ENCODE results near the gene VAC14. TPM values are rescaled to one million over a fixed set of nuclear protein-coding genes. Genes with fewer than 3 reads are reported as not detected.

Gene VAC14
- total RNA-seq, 1 donor from 2014 or later = 16.1 TPM

DNA sequence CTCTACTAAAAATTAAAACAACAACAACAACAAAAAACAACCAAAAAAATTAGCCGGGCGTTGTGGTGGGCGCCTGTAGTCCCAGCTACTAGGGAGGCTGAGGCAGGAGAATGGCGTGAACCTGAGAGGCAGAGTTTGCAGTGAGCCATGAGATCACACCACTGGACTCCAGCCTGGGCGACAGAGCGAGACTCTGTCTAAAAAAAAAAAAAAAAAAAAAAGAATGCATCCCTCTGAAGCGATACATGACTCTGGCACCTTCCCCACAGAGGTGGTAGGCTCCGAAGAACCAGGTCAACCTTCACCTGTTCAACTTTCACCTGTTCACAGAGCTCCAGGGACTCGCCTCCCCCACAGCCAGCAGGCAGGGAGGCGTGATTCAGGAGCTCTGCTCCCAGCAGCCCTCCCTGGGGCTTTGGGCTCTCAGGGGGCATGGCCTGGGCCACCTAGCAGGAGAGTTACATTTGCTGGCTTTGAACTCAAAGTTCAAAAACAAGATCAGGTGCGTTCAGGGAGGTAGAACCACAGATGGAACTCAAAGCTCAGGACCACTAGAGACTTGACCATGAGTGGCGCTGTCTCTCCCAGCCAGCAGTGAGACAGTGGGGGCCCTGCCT lies 5.6 kb downstream of the VAC14 start:
- Mint-ChIP-seq H3K27me3 (ENCODE audit: insufficient read depth, low read depth) (peaks cover 5% of the 10 kb centered on the region), H3K4me1 (peaks cover 23% of the 10 kb centered on the region), H3K36me3 (no peaks in the 10 kb centered on the region), H3K27ac (no peak overlapping the region), H3K4me3 (no peak overlapping the region), H3K9me3 (no peaks in the 10 kb centered on the region)
- Histone ChIP-seq H3K4me1 (peaks cover 15% of the 10 kb centered on the region), H3K9ac (no peak overlapping the region), H4K20me1 (ENCODE audit: low read depth) (peaks cover 33% of the 10 kb centered on the region), H3K27me3 (no peaks in the 10 kb centered on the region), H3K79me2 (ENCODE audit: low read depth) (peaks cover 91% of the 10 kb centered on the region), H3K36me3 (no peaks in the 10 kb centered on the region), H3K27ac (no peak overlapping the region), H3K4me3 (no peak overlapping the region), H2AFZ (replicated peaks) (no peak overlapping the region), H3F3A (ENCODE audit: low read depth) (peaks cover 4% of the 10 kb centered on the region), H3K4me2 (no peak overlapping the region), H3K9me3 (ENCODE audit: low read depth) (no peaks in the 10 kb centered on the region)
- DNase-seq (ENCODE audit: low spot score) = no peak
- TF ChIP-seq EZH2phosphoT487 (IDR thresholded peaks at IDR 0.05) (no peak), EZH2 (IDR thresholded peaks at IDR 0.05) (no peak)
- TF ChIP-seq, protein P1, sequence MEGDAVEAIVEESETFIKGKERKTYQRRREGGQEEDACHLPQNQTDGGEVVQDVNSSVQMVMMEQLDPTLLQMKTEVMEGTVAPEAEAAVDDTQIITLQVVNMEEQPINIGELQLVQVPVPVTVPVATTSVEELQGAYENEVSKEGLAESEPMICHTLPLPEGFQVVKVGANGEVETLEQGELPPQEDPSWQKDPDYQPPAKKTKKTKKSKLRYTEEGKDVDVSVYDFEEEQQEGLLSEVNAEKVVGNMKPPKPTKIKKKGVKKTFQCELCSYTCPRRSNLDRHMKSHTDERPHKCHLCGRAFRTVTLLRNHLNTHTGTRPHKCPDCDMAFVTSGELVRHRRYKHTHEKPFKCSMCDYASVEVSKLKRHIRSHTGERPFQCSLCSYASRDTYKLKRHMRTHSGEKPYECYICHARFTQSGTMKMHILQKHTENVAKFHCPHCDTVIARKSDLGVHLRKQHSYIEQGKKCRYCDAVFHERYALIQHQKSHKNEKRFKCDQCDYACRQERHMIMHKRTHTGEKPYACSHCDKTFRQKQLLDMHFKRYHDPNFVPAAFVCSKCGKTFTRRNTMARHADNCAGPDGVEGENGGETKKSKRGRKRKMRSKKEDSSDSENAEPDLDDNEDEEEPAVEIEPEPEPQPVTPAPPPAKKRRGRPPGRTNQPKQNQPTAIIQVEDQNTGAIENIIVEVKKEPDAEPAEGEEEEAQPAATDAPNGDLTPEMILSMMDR (IDR thresholded peaks at IDR 0.05) = no peak

DNA sequence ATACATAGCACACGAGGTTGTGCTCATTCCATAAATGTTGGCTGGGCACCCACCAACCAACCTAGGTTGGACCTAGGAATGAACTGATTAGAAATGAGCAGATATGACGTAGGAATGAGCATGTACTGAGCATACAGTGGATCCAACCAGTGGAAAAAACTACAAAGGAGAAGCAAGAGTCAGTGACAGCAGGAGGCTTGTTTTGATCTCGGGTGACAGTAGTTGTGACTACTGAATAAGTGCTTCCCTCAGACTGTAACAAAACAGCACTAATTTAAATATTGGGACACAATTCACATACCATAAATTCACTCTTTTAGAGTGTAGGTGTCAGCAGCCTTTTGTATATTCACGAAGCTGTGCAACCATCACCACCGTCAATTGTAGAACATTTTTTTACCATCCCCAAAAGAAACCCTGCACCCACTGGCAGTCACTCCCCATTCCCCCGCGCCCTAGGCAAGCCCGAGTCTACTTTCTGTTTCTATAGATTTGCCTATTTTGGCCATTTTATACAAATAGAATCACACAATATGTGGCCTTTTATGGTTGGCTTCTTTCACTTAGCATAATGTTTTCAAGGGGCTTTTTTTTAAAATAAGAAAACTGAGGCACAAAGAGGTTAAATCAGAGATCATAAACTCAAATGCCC lies 7.0 kb downstream of the VAC14 start:
- no peak overlapping the region for H3K4me3 Mint-ChIP-seq
- DNase-seq (ENCODE audit: low spot score) = no peak
- TF ChIP-seq, protein P1 (IDR thresholded peaks at IDR 0.05) = no peak
- TF ChIP-seq EZH2 (IDR thresholded peaks at IDR 0.05) (no peak), EZH2phosphoT487 (IDR thresholded peaks at IDR 0.05) (no peak)
- peak overlapping the region; percentile 13 for H3K27ac Mint-ChIP-seq
- Histone ChIP-seq H3K4me2 (no peak overlapping the region), H3K27ac (no peak overlapping the region), H3K4me1 (peaks cover 11% of the 10 kb centered on the region), H4K20me1 (ENCODE audit: low read depth) (peaks cover 47% of the 10 kb centered on the region), H3K4me3 (no peak overlapping the region), H3F3A (ENCODE audit: low read depth) (peaks cover 4% of the 10 kb centered on the region), H2AFZ (replicated peaks) (no peak overlapping the region), H3K27me3 (no peaks in the 10 kb centered on the region), H3K36me3 (no peaks in the 10 kb centered on the region), H3K9ac (no peak overlapping the region), H3K9me3 (ENCODE audit: low read depth) (no peaks in the 10 kb centered on the region), H3K79me2 (ENCODE audit: low read depth) (peaks cover 81% of the 10 kb centered on the region)
- no peaks in the 10 kb centered on the region for H3K9me3 Mint-ChIP-seq
- H3K36me3 Mint-ChIP-seq = no peaks in the 10 kb centered on the region
- peaks cover 7% of the 10 kb centered on the region for H3K27me3 Mint-ChIP-seq (ENCODE audit: insufficient read depth, low read depth)
- H3K4me1 Mint-ChIP-seq = peaks cover 20% of the 10 kb centered on the region

DNA sequence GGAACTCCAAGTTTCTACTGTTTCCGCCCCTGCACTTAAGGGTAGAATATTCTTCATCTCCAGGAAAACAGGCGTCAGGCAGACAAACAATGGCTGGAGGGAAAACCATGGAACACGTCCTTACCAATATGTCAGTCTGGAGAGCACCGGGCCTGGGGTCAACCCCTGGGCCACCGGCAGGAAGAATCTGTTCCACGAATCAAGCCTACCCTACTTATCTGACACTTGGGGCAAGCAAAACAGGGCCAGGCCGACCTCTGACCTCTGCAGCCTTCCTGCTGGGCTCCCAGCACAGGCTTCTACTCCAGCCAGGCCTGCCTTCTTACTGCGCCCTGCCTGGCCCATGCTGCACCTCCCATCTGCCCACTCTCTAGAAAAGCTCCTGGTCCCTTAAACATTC lies 10.1 kb downstream of the VAC14 start:
- TF ChIP-seq EZH2 (IDR thresholded peaks at IDR 0.05) = no peak
- Mint-ChIP-seq H3K36me3 (no peaks in the 10 kb centered on the region), H3K9me3 (no peaks in the 10 kb centered on the region), H3K4me3 (no peak overlapping the region), H3K27ac (peak overlapping the region; percentile 72), H3K27me3 (ENCODE audit: insufficient read depth, low read depth) (peaks cover 6% of the 10 kb centered on the region), H3K4me1 (peaks cover 22% of the 10 kb centered on the region)
- H3K4me1 ChIP-seq = peaks cover 11% of the 10 kb centered on the region
- H3K27ac ChIP-seq = no peak overlapping the region
- H3K27me3 ChIP-seq = no peaks in the 10 kb centered on the region
- H3K4me3 ChIP-seq = no peak overlapping the region
- H4K20me1 ChIP-seq (ENCODE audit: low read depth) = peaks cover 54% of the 10 kb centered on the region
- H3K4me2 ChIP-seq = no peak overlapping the region
- peak; percentile 29 for DNase-seq (ENCODE audit: low spot score)
- H3K36me3 ChIP-seq = no peaks in the 10 kb centered on the region
- no peak overlapping the region for H2AFZ ChIP-seq (replicated peaks)
- H3K9ac ChIP-seq = peak overlapping the region; percentile 27
- peaks cover 51% of the 10 kb centered on the region for H3K79me2 ChIP-seq (ENCODE audit: low read depth)
- peaks cover 4% of the 10 kb centered on the region for H3F3A ChIP-seq (ENCODE audit: low read depth)
- H3K9me3 ChIP-seq (ENCODE audit: low read depth) = no peaks in the 10 kb centered on the region
